ENCODE data around the gene ZNF549. TPM values are rescaled to one million over a fixed set of nuclear protein-coding genes. Genes with fewer than 3 reads are reported as not detected.
A peak's percentile ranks its signal among the peaks of the same experiment; 100 is the strongest.

The ZNF549 gene
- total RNA-seq, 2 donors from 2014 or later: 3.4 to 4.4 TPM

DNA sequence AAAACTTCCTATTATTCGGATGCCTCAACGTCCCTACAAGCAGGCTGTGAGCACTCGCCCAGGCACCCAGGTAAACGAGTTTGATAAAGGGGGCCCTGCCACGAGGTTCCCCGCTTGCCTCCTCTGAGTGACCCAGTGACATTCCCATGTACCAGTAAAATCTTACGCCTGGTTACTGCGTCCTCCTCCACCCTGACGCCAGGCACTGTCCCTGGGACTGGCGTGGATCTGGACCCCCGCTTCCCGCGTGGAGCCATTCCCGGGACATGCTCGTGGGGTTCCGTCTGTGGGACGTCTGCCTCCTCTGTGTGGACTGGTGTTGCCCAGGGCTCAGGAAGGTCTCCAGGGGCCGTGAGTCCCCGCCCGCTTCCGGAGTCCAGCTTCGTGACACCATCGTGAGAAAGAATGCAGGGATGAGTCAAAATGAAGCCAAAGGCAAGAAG, 32.9 kb downstream of the ZNF549 start:
- peak; percentile 59 for DNase-seq
- intact Hi-C loops (cut with DNase I): loop anchor here in 1 of 2 donors (10.0 kb wide), 1 partner anchor 125 kb away; the partner anchor contains the start of gene ZNF749
- ATAC-seq: peak in 1 of 2 donors; percentile 63

DNA sequence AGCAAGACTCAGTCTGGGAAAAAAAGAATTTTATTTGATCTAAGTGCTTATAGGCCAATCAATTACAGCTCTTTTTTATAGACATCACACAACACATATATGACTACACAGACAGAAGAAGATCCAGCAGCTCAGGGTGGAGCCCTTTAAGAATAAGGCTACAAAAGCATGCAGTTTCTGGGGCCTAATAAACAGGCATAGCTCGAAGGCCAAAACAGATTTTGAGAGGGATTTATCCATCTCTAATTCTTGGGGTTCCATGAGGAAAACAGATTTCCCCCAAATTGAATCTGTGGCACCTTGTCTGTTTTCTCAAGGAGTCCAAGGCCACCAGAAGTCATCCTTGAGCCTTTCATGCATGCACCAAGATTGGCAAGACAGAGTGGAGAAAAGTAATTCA, 36.4 kb downstream of the ZNF549 start:
- no peak for ATAC-seq
- intact Hi-C loops (cut with DNase I): loop anchor here in 1 of 2 donors (10.0 kb wide), 1 partner anchor 129 kb away; the partner anchor contains the start of gene ZNF749
- DNase-seq: no peak

- intact Hi-C loops (cut with DNase I): loop anchor here in 1 of 2 donors (10.0 kb wide), 1 partner anchor 132 kb away; the partner anchor contains the start of gene ZNF749
- no peak for DNase-seq
- ATAC-seq: no peak
Measured at GRCh38 chr19:57566396-57567265, 39.5 kb downstream of the ZNF549 start.

- intact Hi-C loops (cut with DNase I): no loop called here
- ATAC-seq (no peak), DNase-seq (no peak)
Measured at GRCh38 chr19:57570707-57571106, 43.6 kb downstream of the ZNF549 start.

DNA sequence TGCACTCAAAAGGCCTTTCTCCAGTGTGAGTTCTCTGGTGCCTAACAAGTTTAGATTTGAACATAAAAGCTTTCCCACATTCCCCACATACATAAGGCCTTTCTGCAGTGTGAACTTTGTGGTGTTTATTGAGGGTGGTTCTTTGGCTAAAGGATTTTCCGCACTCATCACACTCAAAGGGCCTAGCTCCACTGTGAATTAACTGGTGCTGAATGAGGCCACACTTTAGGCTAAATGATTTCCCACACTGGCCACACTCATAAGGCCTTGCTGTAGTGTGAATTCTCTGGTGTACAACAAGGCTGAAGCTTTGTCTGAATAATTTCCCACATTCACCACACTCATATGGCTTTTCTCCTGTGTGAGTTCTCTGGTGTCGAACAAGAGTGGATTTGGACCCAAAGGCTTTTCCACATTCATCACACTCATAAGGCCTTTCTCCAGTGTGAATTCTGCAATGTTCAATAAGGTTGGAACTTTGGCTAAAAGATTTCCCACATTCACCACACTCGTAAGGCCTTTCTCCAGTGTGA, 45.3 kb downstream of the ZNF549 start:
- ATAC-seq (no peak), DNase-seq (no peak)
- intact Hi-C loops (cut with DNase I): no loop called here

DNA sequence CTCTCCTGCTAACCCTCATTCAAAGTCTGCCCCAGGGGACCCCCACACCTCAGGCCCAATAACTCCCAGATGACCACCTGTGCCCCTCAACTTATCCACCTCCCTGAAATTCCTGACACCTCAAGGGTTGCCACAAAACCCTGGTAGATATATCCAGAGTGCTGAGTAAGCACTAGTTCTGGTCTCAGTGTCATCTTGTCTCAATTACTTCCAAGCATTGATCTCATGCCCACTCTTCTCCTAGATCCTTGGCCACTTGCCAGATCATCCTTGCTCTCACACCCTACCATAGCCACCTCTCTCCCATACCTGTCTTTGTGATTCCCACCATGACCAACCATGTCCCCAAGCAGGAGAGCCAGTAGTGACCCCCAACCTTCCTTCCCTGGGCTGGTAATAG, 49.5 kb downstream of the ZNF549 start:
- intact Hi-C loops (cut with DNase I): no loop called here
- ATAC-seq (no peak), DNase-seq (no peak)

GRCh38 chr19:57578487-57579205, 51.5 kb downstream of the ZNF549 start, which contains the start of gene ZNF416:
Gene ZNF416, minus strand, starts transcription at chr19:57578911. Its CDS starts 207 bp downstream, at chr19:57578704.
- intact Hi-C loops (cut with DNase I): no loop called here
- ATAC-seq: peak; percentile 97 to 99
- peak; percentile 98 for DNase-seq

DNA sequence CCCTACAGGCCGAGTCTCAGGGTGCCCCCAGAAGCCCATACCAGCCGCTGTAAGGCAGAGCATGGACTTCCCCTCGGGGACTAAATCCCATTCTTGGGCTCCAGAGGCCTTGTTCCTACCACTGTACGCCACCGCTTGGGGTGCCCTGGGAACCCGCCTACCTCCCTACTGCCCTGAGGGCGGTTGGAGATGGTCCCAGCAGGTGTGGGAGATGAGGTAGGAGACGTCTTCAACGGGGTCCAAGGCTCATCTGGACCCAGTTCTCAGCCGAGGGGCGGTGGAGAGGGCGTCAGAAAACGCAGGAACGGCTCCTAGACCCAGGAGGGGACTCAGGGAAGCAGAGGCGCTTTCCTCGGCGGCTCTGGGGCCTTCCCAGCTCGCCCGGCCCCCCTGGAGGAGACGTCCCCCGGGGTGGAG, 56.0 kb downstream of the ZNF549 start:
- intact Hi-C loops (cut with DNase I): no loop called here

DNA sequence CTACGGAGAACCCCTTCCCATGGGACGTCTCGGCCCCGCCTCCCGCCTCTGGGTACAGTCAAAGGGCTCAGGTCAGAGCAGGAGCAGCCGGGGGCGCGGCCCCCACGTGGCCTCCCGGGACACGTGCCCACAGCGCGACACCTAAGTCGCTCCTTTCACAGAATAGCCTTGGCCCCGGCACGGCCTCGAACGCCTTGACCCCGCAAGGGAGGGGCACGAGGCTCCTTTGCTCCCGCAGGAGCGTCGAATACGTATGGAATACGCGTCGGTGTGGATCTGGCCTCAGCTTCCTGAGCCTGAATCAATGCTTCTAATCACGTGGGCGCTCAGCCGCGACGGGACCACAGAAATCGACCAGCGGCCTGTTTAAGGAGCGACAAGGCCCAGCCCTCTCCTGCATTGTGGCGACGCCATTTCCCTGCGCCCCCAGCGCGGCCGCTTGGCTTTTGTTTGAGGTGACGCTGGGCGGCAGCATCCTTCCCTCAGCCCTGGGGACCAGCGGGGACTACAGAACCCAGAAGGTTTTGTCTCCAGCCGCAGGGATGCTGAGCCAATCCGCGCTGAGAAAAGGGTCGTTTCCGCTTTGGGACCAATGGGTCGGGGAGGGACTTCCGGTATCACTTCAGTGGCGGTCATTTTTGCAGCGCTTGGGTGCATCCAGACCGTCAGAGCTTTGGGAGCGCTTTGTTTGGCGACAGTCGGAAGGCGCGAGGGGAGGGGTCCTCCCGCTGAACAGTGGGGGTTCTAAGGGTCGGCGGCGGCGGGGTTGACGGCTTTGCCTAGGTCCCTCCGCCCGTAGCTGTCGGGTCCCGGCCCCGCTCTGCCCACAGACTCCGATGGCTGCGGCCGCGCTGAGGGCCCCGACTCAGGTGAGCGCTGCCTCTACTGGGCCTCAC, 56.6 kb downstream of the ZNF549 start, which contains the start of gene ZIK1:
Gene ZIK1, plus strand, starts transcription at position 625 of the 896 bp plus-strand sequence. Its CDS starts 212 bp downstream, at position 837.
- intact Hi-C loops (cut with DNase I): no loop called here

More for the DNA sequence above, 56.0 kb downstream of the ZNF549 start:
- ATAC-seq: no peak
- no peak for DNase-seq

DNA sequence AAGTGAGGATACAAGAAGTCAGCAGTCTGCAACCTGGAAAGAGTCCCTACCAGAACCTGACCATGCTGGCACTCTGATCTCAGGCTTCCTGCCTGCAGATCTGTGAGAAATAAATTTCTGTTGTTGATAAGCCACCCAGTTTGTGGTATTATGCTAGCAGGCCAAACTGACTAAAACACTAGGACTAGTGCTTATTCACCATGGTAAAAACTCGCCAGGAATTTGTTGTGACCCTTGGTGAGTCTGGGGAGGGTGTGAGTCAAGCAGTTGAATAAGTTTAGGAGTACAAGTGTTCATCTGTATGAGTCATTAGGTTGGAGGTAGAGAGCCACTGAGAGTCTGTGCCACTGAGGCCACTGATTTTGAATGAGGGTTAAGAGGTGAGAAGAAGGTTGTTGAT, 60.4 kb downstream of the ZNF549 start:
- intact Hi-C loops (cut with DNase I): no loop called here
- DNase-seq (no peak), ATAC-seq (no peak)

More for the DNA sequence above, 56.6 kb downstream of the ZNF549 start, which contains the start of gene ZIK1:
- DNase-seq: peak; percentile 93
- ATAC-seq: peak; percentile 97

DNA sequence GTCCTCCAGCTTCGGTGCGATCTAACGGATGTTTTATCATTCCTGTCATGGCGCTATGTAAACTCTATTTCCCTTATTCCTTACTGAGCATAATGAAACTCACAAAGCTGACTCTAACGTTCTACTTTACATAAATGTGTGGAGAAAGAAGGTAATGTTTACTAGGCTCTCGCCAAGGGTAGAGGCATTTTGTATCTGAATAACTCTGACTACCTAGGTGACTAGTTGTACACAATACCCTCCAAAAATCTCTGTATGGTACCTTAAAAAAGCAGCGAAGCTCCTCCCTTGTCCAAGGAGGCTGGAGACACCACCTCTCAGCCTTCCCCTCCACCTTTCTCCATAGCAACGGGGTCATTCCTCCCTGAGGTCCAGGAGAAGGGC, 72.2 kb downstream of the ZNF549 start:
- no peak for ATAC-seq
- intact Hi-C loops (cut with DNase I): no loop called here
- no peak for DNase-seq

DNA sequence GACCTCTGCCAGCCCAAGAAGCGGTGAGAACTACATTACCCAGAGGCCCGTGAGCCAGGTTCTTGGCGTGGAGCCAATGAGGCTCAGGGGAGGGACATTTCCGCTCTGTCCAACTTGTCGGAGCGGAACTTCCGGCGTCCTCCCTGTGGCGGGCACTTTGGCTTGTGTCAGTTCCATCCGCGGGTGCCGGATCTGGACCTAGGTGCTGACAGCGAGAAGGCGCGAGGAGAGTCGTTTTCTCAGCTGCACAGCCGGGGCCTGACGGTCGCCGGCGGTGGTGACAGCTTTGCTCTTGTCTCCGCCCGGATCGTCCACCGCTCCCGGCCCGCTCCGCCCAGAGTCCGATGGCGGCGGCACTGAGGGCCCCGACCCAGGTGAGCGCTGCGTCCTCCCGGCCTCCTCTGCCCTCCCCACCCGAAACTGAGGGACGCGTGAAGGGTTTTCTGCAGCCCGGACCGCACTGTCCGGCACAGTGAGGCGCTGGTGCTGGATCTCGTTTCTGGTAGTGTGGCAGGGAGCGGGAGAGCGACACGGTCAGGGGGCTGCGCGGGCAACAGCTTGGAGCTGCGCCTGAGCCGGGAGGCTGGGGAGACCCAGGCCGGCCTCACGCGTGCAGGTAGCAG, 72.7 kb downstream of the ZNF549 start, which contains the start of gene ZNF530:
Gene ZNF530, plus strand, starts transcription at position 125 of the 623 bp plus-strand sequence. CDS start 4,461 bp downstream, outside the sequence.
- DNase-seq (peak; percentile 96), ATAC-seq (peak; percentile 99 to 100)
- intact Hi-C loops (cut with DNase I): no loop called here

DNA sequence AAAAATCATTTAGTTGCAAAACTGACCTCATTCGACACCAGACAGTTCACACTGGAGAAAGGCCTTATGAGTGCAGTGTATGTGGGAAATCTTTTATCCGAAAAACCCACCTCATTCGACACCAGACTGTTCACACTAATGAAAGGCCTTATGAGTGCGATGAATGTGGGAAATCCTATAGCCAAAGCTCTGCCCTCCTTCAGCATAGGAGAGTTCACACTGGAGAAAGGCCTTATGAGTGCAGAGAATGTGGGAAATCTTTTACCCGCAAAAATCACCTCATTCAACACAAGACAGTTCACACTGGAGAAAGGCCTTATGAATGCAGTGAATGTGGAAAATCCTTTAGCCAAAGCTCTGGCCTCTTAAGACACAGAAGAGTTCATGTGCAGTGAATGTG, 79.8 kb downstream of the ZNF549 start:
- intact Hi-C loops (cut with DNase I): no loop called here
- ATAC-seq: no peak

More for the DNA sequence above, 79.8 kb downstream of the ZNF549 start:
- DNase-seq: no peak

Other genes starting within 250 kb of the ZNF549 start
- 10 to 100 TPM; 32.7 to 46.9 TPM for gene ZNF460, start 246.9 kb upstream of the ZNF549 start, total RNA-seq
- 1 to 10 TPM; 5.5 to 7.7 TPM for gene ZNF543, start 206.9 kb upstream of the ZNF549 start, total RNA-seq
- gene ZNF304, start 176.1 kb upstream of the ZNF549 start, total RNA-seq: 10 to 100 TPM in 1 of 2 donors, 1 to 10 TPM in 1; 7.2 to 12.9 TPM
- gene TRAPPC2B, start 163.8 kb upstream of the ZNF549 start, total RNA-seq: 10 to 100 TPM; 10.9 to 13.9 TPM
- gene ZNF547, start 163.8 kb upstream of the ZNF549 start, total RNA-seq: 1 to 10 TPM; 3.6 to 4.4 TPM
- gene ZNF548, start 137.5 kb upstream of the ZNF549 start, total RNA-seq: 10 to 100 TPM; 16.4 to 20.6 TPM
- gene ZNF17, start 116.2 kb upstream of the ZNF549 start, total RNA-seq: 10 to 100 TPM in 1 of 2 donors, 1 to 10 TPM in 1; 8.7 to 13.8 TPM
- gene ZNF749, start 92.0 kb upstream of the ZNF549 start, total RNA-seq: 1 to 10 TPM; 3.0 to 7.1 TPM
- gene VN1R1, start 70.2 kb upstream of the ZNF549 start, total RNA-seq: 1 to 10 TPM; 2.3 to 3.0 TPM
- gene ZNF772, start 49.8 kb upstream of the ZNF549 start, total RNA-seq: 10 to 100 TPM; 13.3 to 19.7 TPM
- 1 to 10 TPM; 7.2 to 10.0 TPM for gene ZNF419, start 39.6 kb upstream of the ZNF549 start, total RNA-seq
- gene ZNF773, start 27.4 kb upstream of the ZNF549 start, total RNA-seq: 1 to 10 TPM; 5.3 to 7.9 TPM
- gene ZNF550, start 32.5 kb downstream of the ZNF549 start, total RNA-seq: 1 to 10 TPM; 6.4 to 9.0 TPM
- 1 to 10 TPM; 4.6 to 5.5 TPM for gene ZNF416, start 51.6 kb downstream of the ZNF549 start, total RNA-seq
- 1 to 10 TPM; 4.1 to 5.2 TPM for gene ZIK1, start 56.8 kb downstream of the ZNF549 start, total RNA-seq
- gene ZNF530, start 72.5 kb downstream of the ZNF549 start, total RNA-seq: 1 to 10 TPM; 3.7 to 5.3 TPM
- 10 to 100 TPM; 14.2 to 16.2 TPM for gene ZNF134, start 86.9 kb downstream of the ZNF549 start, total RNA-seq
- 10 to 100 TPM in 1 of 2 donors, 1 to 10 TPM in 1; 9.5 to 11.1 TPM for gene ZNF211, start 105.8 kb downstream of the ZNF549 start, total RNA-seq
- gene ZSCAN4, start 141.6 kb downstream of the ZNF549 start, total RNA-seq: under 1 TPM in 1 of 2 donors, not detected in 1; 0.13 TPM
- 1 to 10 TPM; 4.2 to 6.4 TPM for gene ZNF551, start 154.6 kb downstream of the ZNF549 start, total RNA-seq
- 1 to 10 TPM; 3.4 to 6.1 TPM for gene ZNF154, start 181.8 kb downstream of the ZNF549 start, total RNA-seq
- gene ZNF671, start 200.3 kb downstream of the ZNF549 start, total RNA-seq: 1 to 10 TPM; 5.1 to 7.0 TPM
- 10 to 100 TPM; 10.8 to 14.4 TPM for gene ZNF776, start 219.5 kb downstream of the ZNF549 start, total RNA-seq
- 1 to 10 TPM; 9.3 to 9.5 TPM for gene ZNF586, start 242.3 kb downstream of the ZNF549 start, total RNA-seq

Measured in left cardiac atrium (tissue), 4 donors.